Measurements from ENCODE around the gene KRT85.
A peak's percentile ranks its signal among the peaks of the same experiment; 100 is the strongest.
"Not testable (repeated sequence)": the region's sequence is repeated elsewhere in the genome, so short reads cannot be mapped to it uniquely, and the experiment has no call there.

KRT85 gene

GRCh38 chr12:52347016-52347415, 20.3 kb downstream of the KRT85 start:
- no peak for DNase-seq

GRCh38 chr12:52346593-52346992, 20.7 kb downstream of the KRT85 start:
- no peak for DNase-seq

GRCh38 chr12:52345041-52345440, 22.2 kb downstream of the KRT85 start:
- not testable (repeated sequence) for DNase-seq

- no peak for DNase-seq
Observed at GRCh38 chr12:52344111-52344510, 23.2 kb downstream of the KRT85 start.

- no peak for DNase-seq
Observed at GRCh38 chr12:52343550-52343949, 23.7 kb downstream of the KRT85 start.

GRCh38 chr12:52342781-52343490, 24.3 kb downstream of the KRT85 start:
- DNase-seq = no peak

- no peak for DNase-seq
Observed at GRCh38 chr12:52341066-52341580, 26.2 kb downstream of the KRT85 start.

- DNase-seq = no peak
Observed at GRCh38 chr12:52338241-52338960, 28.9 kb downstream of the KRT85 start.

- DNase-seq = no peak
Observed at GRCh38 chr12:52337054-52337453, 30.2 kb downstream of the KRT85 start.

- no peak for DNase-seq
Observed at GRCh38 chr12:52336641-52337040, 30.6 kb downstream of the KRT85 start.

- no peak for DNase-seq
Observed at GRCh38 chr12:52335598-52336262, 31.6 kb downstream of the KRT85 start.

- no peak for DNase-seq
Observed at GRCh38 chr12:52334185-52334584, 33.1 kb downstream of the KRT85 start.

GRCh38 chr12:52333321-52333720, 34.0 kb downstream of the KRT85 start:
- DNase-seq = no peak

GRCh38 chr12:52332381-52332780, 34.9 kb downstream of the KRT85 start:
- DNase-seq = no peak

- no peak for DNase-seq
Observed at GRCh38 chr12:52331833-52332232, 35.4 kb downstream of the KRT85 start.

GRCh38 chr12:52331039-52331438, 36.2 kb downstream of the KRT85 start:
- DNase-seq = no peak

- DNase-seq = no peak
Observed at GRCh38 chr12:52327830-52328500, 39.3 kb downstream of the KRT85 start.

GRCh38 chr12:52327052-52327829, 40.0 kb downstream of the KRT85 start:
- peak; percentile 82 to 84 for DNase-seq

GRCh38 chr12:52324153-52324444, 43.2 kb downstream of the KRT85 start:
- no peak for DNase-seq

- DNase-seq = no peak
Observed at GRCh38 chr12:52323416-52324152, 43.7 kb downstream of the KRT85 start.

GRCh38 chr12:52323001-52323400, 44.3 kb downstream of the KRT85 start:
- DNase-seq = no peak

GRCh38 chr12:52322069-52322468, 45.2 kb downstream of the KRT85 start:
- DNase-seq = no peak

Data from CD4-positive, alpha-beta T cell treated with Interleukin-4 for 1 hour (primary cell).